GM12865 (cell line): ENCODE results near the gene ANKRD60.

Source experiments
- DNase-seq: peaks from one replicate; pipeline ENCODE4 v3.0.0; 2010; ENCODE audit warnings: low read depth
- H3K4me3 ChIP-seq: 2 replicates; pipeline ENCODE4 v1.5.1; 2011; ENCODE audit warnings: mild to moderate bottlenecking, low read depth, low read length, control low read depth
- CTCF ChIP-seq: IDR thresholded peaks from 2 replicates; pipeline ENCODE4 v1.5.1; 2011; ENCODE audit warnings: low read length, control low read depth, low read depth, inconsistent platforms; ENCODE audit not compliant: insufficient read depth; ENCODE audit errors: missing control alignments

ANKRD60 gene

GRCh38 chr20:58188527-58188926 lies 39.9 kb downstream of the ANKRD60 start:
- no peak for TF ChIP-seq CTCF
- no peak overlapping the region for H3K4me3 ChIP-seq
- no peak for DNase-seq

GRCh38 chr20:58184984-58185383 lies 43.5 kb downstream of the ANKRD60 start:
- no peak overlapping the region for H3K4me3 ChIP-seq
- DNase-seq: no peak
- TF ChIP-seq CTCF: no peak

GRCh38 chr20:58184063-58184462 lies 44.4 kb downstream of the ANKRD60 start:
- TF ChIP-seq CTCF: no peak
- H3K4me3 ChIP-seq: no peak overlapping the region
- no peak for DNase-seq

GRCh38 chr20:58182521-58183140 lies 45.8 kb downstream of the ANKRD60 start:
- DNase-seq: no peak
- TF ChIP-seq CTCF: no peak

GRCh38 chr20:58179432-58180099 lies 48.9 kb downstream of the ANKRD60 start:
- no peak overlapping the region for H3K4me3 ChIP-seq
- peak; percentile 44 for DNase-seq
- peak; percentile 88 for TF ChIP-seq CTCF

More at GRCh38 chr20:58182521-58183140, 45.8 kb downstream of the ANKRD60 start:
- H3K4me3 ChIP-seq: no peak overlapping the region

DNA sequence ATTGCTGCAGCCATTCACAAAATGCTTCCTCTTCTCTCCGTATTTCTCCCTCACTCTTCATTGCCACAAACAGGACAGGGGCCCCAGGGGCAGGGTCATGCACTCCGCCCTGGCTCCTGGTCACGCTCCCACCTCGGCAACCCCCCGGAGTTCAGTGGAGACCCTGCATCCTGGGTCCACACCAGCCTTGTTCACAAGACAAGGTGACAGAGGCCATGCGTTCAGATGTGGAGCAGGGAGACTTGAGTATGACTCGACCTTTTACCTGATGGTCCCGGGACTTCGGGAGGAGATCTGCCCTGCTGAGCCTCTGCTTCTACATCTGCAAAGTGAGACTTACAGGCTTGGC lies 49.4 kb downstream of the ANKRD60 start:
- no peak for TF ChIP-seq CTCF
- H3K4me3 ChIP-seq: no peak overlapping the region
- no peak for DNase-seq

DNA sequence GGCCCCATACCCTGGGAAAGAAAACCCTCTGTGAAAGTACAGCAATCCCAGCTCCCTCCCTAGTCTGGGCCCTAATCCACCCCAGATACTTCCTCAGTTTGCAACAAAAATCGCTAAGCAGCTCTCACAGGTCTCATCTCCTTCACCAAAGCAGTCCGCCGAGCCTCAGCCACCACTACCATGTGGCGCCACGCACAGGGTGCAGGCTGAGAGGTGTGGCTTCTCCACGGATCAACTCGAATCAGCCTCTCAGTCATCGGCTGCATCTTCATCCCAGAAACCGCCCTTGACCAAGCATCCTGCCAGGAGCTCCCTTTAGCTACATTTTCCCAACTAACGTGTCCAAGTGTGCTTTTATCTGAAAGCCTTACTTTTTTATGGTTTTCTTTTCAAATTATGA lies 50.7 kb downstream of the ANKRD60 start:
- no peak overlapping the region for H3K4me3 ChIP-seq
- no peak for TF ChIP-seq CTCF
- DNase-seq: no peak
